Inferior parietal cortex (tissue), 1 donor: Measurements from ENCODE around the gene GPR149.

Source experiments
- DNase-seq: peaks from one replicate; pipeline ENCODE4 v3.0.0-alpha.2; 2016; ENCODE audit errors: extremely low spot score

Gene GPR149

GRCh38 chr3:154345422-154346122 lies 84.4 kb downstream of the GPR149 start:
- DNase-seq = no peak

- no peak for DNase-seq
Measured at GRCh38 chr3:154338570-154338969, 91.4 kb downstream of the GPR149 start.

GRCh38 chr3:154338008-154338407 lies 92.0 kb downstream of the GPR149 start:
- DNase-seq = no peak

- peak; percentile 66 for DNase-seq
Measured at GRCh38 chr3:154334973-154335420, 95.0 kb downstream of the GPR149 start.

- DNase-seq = no peak
Measured at GRCh38 chr3:154327871-154328270, 102.1 kb downstream of the GPR149 start.

GRCh38 chr3:154324919-154325318 lies 105.1 kb downstream of the GPR149 start:
- DNase-seq = peak; percentile 49

- DNase-seq = peak; percentile 92
Measured at GRCh38 chr3:154323891-154324738, 105.9 kb downstream of the GPR149 start, which contains the start of gene DHX36. DHX36 (minus strand) TSS chr3:154324487; CDS start chr3:154324416, 71 bp downstream.

- no peak for DNase-seq
Measured at GRCh38 chr3:154316974-154317767, 112.8 kb downstream of the GPR149 start.

GRCh38 chr3:154314152-154314551 lies 115.8 kb downstream of the GPR149 start:
- no peak for DNase-seq

GRCh38 chr3:154310840-154311239 lies 119.2 kb downstream of the GPR149 start:
- no peak for DNase-seq

- no peak for DNase-seq
Measured at GRCh38 chr3:154307363-154307762, 122.6 kb downstream of the GPR149 start.

- DNase-seq = no peak
Measured at GRCh38 chr3:154304936-154305335, 125.1 kb downstream of the GPR149 start.

GRCh38 chr3:154304116-154304786 lies 125.7 kb downstream of the GPR149 start:
- DNase-seq = no peak

- no peak for DNase-seq
Measured at GRCh38 chr3:154301561-154301960, 128.4 kb downstream of the GPR149 start.

- no peak for DNase-seq
Measured at GRCh38 chr3:154294016-154294415, 136.0 kb downstream of the GPR149 start.

GRCh38 chr3:154290187-154290586 lies 139.8 kb downstream of the GPR149 start:
- no peak for DNase-seq
